ENCODE results near the gene SLC22A2.

DNA sequence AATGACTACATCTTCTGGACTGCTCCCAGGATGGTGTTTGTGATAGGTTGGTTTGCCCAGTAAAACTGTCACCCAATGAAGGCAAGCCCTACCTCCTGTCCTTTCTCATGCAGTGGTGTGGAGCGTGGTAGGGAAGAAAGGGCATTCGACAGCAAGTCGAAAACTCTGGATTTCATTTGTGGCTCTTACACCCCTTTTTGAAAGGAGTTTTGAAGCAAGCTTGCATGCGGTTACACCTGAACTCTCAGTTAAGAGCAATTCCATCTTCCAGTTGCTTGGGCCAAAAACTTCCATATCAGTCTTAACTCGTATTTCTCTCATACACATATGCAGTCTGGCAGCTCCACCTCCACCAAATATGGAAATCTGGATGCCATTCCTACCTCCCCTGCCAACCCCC is 19.7 kb upstream of the SLC22A2 start:
- TF ChIP-seq, protein P1, sequence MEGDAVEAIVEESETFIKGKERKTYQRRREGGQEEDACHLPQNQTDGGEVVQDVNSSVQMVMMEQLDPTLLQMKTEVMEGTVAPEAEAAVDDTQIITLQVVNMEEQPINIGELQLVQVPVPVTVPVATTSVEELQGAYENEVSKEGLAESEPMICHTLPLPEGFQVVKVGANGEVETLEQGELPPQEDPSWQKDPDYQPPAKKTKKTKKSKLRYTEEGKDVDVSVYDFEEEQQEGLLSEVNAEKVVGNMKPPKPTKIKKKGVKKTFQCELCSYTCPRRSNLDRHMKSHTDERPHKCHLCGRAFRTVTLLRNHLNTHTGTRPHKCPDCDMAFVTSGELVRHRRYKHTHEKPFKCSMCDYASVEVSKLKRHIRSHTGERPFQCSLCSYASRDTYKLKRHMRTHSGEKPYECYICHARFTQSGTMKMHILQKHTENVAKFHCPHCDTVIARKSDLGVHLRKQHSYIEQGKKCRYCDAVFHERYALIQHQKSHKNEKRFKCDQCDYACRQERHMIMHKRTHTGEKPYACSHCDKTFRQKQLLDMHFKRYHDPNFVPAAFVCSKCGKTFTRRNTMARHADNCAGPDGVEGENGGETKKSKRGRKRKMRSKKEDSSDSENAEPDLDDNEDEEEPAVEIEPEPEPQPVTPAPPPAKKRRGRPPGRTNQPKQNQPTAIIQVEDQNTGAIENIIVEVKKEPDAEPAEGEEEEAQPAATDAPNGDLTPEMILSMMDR (optimal IDR thresholded peaks at IDR 0.05 in 1 of 3, IDR thresholded peaks at IDR 0.05 in 1 of 3, conservative IDR thresholded peaks at IDR 0.05 in 1 of 3; ENCODE audit: extremely low read depth in 1 of 3, insufficient read depth in 2 of 3, low read length in 3 of 3): no peak
- TF ChIP-seq EZH2 (IDR thresholded peaks at IDR 0.05; ENCODE audit: low read length): no peak

Data from keratinocyte (primary cell).